A549 treated with dexamethasone at 1 μM for 4 hours (cell line): ENCODE results near the gene RO60. TPM values are rescaled to one million over a fixed set of nuclear protein-coding genes. Genes with fewer than 3 reads are reported as not detected.

Experiments used
- total RNA-seq: library from RNA; stranded (reverse); fragments of 200-300 nt; extraction: Qiagen RNA extraction; gene quantifications from 5 replicates; pipeline ENCODE4 v1.2.3, GENCODE V29; 2022

Gene RO60
- total RNA-seq, result 22.2 to 29.0 TPM (median 27.1 TPM) in 5 replicates

DNA sequence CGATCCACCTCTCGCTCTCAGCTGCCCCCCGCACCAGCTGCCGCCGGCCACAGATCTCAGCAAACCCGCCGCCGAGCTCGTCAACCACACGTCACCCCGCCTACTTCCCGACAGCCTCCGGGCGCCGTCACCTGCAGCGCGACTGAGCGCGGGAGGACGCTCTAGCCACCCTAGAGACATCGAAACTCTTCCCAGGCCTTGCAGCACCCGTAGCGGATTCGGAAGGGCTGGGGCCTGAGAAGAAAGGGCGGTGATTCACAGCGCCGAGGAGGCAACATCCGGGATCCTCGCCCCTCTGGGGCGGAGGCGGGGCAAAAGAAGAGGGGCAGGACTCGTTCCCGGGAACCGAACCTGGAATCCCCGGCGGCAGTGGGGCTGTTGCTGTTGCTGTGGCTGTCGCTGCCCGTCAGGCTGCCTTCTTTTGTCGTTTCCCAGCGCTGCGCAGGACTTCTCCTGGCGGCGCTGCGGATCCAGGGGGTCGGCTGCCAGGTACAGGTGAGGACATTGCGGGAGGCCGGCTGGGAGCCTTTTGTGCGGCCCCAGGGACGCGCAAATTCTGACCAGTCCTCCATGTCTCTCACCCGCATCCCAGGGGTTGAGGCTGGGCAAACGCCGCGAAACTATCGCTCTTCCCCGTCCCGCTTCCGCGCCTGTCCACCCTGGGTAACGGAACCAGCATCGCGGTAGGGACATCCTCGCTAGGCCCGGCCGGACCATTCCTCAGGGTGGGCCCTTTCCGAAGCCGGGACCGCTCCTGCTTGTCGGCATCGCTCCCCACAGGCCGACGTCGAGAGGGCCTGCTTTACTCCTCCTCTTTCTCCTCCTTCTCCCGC lies at the start of gene RO60, which contains the start of gene UCHL5:
Gene RO60 (plus strand): TSS at position 331 of the 833 bp plus-strand sequence. CDS start 9,443 bp downstream, outside the sequence.
Gene UCHL5 (minus strand): TSS at position 79 of the 833 bp plus-strand sequence. CDS start 100 bp downstream, outside the sequence.

DNA sequence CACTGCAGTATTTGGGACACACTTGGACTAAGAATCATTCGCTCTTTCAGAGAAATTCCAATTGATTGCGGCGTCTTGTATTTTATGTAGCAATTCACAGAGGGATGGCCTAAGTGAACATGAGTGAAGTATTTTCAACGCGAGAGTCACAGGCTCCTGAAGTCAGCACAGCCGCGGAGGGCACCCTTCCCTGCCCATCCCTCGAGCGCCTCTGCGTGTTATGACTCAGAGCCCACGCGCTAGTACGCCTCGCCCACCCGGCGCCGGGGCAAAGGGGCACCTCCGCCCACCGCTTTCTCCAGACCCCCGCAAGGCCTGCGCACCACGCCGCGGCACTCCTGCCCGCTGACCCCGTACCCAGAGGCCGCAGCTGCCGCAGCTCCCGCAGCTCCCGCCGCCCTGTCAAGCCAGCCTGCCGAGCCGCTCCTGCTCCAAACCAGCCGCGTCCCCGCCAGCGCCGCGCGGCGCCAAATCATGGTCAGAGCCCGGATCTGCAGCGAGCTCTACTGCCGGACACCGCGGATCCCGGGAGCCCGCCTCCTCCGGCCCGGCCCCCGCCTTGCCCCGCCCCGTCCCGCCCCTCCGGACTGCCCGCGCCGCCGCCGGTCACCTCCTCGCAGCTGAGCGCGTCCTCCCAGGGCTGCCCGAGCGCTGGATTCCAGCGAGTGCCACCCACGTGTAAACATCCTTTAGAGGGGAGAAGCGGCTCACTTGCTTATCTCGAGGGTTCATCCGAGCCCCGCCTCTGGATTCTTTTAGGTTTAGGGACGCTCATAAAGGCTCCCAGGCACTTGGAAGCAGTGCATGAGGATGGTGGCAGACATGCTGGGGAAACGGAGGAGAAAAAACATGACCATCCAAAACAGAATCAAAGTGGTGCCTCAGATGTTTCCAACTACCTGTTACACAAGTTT lies 45.8 kb downstream of the RO60 start, which contains the start of gene GLRX2:
Gene GLRX2 (minus strand): TSS at position 508 of the 914 bp plus-strand sequence. CDS start 32 bp downstream, at position 476.

Other genes starting within 250 kb of the RO60 start
- gene UCHL5, start 252 bp upstream of the RO60 start, total RNA-seq, result 38.2 to 49.1 TPM (median 45.2 TPM) in 5 replicates
- gene GLRX2, start 45.8 kb downstream of the RO60 start, total RNA-seq, result 41.1 to 51.1 TPM (median 45.1 TPM) in 5 replicates
- gene CDC73, start 62.4 kb downstream of the RO60 start, total RNA-seq, result 29.0 to 33.7 TPM (median 30.3 TPM) in 5 replicates
- not detected in 5 replicates for gene B3GALT2, start 127.0 kb downstream of the RO60 start, total RNA-seq